Fibroblast of mammary gland (primary cell): ENCODE results near the gene ALS2CL.

ENCODE experiments used
- DNase-seq: peaks from one replicate; pipeline ENCODE4 v3.0.0-alpha.2; 2010; ENCODE audit warnings: low read depth
- H3K4me3 ChIP-seq: 2 replicates; pipeline ENCODE4 v1.5.1; 2011; ENCODE audit warnings: low read depth, mild to moderate bottlenecking, low read length, moderate library complexity; ENCODE audit not compliant: control insufficient read depth
- TF ChIP-seq, protein P1 (sequence below): conservative IDR thresholded peaks from 2 replicates; pipeline ENCODE4 v1.5.1; 2011; ENCODE audit warnings: low read depth, low read length, inconsistent platforms; ENCODE audit not compliant: control insufficient read depth, insufficient read depth

The ALS2CL gene

DNA sequence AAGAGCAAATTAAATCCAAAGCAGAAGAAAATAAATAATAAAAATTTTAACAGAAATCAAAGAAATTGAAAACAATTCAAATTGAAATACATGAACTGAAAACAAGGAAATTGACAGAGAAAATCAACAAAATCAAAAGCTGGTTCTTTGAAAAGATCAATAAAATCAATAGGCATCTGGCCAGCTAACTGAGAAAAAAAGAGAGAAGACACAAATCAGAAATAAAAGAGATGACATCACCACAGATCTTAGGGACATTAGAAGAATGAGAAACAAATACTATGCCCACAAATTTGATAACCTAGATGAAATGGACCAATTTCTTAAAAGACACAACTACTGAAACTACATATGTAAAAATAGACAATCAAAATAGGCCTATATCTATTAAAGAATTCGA, 42.4 kb downstream of the ALS2CL start:
- DNase-seq: no peak
- TF ChIP-seq, protein P1, sequence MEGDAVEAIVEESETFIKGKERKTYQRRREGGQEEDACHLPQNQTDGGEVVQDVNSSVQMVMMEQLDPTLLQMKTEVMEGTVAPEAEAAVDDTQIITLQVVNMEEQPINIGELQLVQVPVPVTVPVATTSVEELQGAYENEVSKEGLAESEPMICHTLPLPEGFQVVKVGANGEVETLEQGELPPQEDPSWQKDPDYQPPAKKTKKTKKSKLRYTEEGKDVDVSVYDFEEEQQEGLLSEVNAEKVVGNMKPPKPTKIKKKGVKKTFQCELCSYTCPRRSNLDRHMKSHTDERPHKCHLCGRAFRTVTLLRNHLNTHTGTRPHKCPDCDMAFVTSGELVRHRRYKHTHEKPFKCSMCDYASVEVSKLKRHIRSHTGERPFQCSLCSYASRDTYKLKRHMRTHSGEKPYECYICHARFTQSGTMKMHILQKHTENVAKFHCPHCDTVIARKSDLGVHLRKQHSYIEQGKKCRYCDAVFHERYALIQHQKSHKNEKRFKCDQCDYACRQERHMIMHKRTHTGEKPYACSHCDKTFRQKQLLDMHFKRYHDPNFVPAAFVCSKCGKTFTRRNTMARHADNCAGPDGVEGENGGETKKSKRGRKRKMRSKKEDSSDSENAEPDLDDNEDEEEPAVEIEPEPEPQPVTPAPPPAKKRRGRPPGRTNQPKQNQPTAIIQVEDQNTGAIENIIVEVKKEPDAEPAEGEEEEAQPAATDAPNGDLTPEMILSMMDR: no peak
- no peak overlapping the region for H3K4me3 ChIP-seq

DNA sequence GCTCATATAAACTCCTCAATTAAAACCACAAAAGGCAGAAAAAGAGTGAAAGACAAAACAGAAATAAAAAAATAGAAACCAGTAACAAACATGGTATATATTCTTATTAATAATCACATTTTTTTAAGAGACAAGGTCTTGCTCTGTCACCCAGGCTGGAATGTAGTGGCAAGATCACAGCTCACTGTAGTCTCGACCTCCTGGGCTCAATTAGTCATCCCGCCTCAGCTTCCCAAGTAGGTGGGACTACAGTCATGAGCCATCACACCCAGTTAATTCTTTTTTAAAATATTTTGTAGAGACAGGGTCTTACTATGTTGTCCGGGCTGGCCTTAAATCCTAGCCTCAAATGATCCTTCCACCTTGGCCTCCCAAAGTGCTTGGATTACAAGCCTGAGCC, 44.0 kb downstream of the ALS2CL start:
- TF ChIP-seq, protein P1: no peak
- peak; percentile 22 for DNase-seq
- no peak overlapping the region for H3K4me3 ChIP-seq

DNA sequence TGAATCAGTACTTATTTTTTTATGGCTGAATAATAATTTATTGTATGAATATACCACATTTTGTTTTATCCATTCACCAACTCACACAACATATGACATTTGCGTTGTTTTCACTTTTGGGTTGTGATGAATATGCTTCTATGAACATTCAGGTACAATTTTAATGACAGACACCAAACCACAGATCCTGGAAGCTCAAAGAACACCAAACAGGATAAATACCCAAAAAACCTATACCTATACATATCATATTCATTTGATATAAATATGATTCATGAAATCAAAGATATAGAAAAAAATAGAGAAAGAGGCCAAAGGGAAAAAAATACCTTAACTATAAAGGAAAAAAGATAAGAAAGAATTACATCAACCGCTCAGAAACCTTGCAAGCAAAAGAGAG, 45.4 kb downstream of the ALS2CL start:
- no peak for DNase-seq
- no peak overlapping the region for H3K4me3 ChIP-seq
- TF ChIP-seq, protein P1: no peak

DNA sequence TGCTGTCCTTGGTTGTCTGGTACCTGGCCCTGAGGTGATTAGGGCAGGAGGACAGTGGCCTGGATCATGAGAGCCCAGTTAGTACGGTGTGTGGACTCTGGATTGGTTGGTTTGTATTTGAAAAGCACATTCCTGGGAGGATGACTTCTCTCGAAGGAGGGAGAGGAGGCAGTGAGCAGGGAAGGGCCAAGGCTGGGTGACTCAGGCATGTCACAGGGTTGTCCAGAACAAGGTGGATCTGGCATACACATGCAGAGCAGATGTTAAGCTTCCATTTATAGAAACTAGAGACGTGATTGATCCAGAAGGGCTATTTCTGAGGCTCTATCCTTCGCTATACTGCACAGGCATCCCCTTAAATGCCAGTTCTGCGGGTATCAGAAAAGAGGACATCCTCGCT, 46.8 kb downstream of the ALS2CL start:
- TF ChIP-seq, protein P1: no peak
- no peak overlapping the region for H3K4me3 ChIP-seq
- DNase-seq: peak; percentile 88

DNA sequence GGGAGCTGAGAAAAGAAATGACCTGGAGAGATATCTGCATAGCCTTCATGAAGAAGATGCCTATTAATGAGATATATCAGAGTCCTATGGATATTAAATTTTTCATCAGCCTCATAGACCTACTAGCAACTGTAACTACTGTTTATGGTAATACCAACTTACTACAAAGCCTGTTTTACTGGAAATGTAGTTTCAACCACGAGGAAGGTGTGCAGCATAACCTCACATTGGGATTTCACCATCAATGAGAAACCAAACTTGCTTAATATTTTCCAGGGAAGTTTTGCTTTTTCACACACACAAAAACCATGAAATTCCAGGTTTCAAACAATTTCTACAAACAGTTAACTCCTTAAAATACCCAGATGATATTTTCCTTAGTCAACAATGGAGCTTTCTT, 49.8 kb downstream of the ALS2CL start:
- no peak for DNase-seq
- no peak overlapping the region for H3K4me3 ChIP-seq
- TF ChIP-seq, protein P1: no peak

DNA sequence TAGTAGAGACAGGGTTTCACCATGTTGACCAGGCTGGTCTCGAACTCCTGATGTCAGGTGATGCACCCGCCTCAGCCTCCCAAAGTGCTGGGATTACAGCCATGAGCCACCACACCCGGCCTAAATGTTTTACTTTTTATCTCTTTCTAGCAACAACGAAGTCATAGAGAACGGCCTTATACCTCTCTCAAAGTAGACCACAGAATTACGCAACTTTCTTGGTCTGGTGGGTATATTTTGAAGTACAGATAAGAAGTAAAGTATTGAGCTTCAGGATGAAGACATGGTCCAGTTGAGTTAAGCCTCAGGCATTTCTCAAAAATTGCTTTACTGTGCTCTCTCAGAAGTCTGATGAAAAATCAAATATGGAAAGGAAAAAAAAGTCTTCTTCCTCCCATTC, 50.5 kb downstream of the ALS2CL start:
- TF ChIP-seq, protein P1: no peak
- DNase-seq: no peak
- no peak overlapping the region for H3K4me3 ChIP-seq

DNA sequence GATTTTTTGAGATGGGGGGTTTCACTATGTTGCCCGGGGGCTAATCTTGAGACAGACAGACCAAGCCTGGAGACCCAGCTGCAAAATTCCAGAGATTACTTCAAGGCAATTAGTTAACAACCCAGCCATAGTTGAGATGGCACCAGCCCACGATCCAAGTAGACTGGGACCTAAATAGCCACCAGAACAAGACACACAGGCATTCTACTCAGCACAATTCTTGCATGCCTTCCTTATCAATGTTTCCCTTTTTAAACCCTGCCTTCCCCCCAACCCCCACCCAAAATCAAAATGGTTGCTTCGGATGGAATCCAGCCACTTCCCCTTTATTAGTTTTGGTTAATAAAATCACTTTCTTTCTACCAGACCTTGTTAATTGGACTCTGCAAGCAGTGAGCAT, 52.6 kb downstream of the ALS2CL start:
- DNase-seq: no peak
- no peak overlapping the region for H3K4me3 ChIP-seq
- TF ChIP-seq, protein P1: no peak
